ENCODE measurements around the gene TEX29.

Gene TEX29

GRCh38 chr13:111344471-111345191, 24.2 kb downstream of the TEX29 start:
- H3K79me2 ChIP-seq (ENCODE audit: control insufficient read depth, insufficient read depth, low read length, unreplicated experiment), result no peaks in the 10 kb centered on the region
- H3K36me3 ChIP-seq (ENCODE audit: insufficient read depth, low read length), result no peaks in the 10 kb centered on the region
- H3K27ac ChIP-seq (ENCODE audit: low read depth, low read length), result no peak overlapping the region
- H3K4me1 ChIP-seq (ENCODE audit: control insufficient read depth, insufficient read depth, low read length, unreplicated experiment), result no peaks in the 10 kb centered on the region
- no peak overlapping the region for H3K4me3 ChIP-seq (ENCODE audit: low read depth, low read length)
- no peaks in the 10 kb centered on the region for H3K27me3 ChIP-seq (ENCODE audit: insufficient read depth, low read length)
- no peak overlapping the region for H2AFZ ChIP-seq (ENCODE audit: low read length, unreplicated experiment)

DNA sequence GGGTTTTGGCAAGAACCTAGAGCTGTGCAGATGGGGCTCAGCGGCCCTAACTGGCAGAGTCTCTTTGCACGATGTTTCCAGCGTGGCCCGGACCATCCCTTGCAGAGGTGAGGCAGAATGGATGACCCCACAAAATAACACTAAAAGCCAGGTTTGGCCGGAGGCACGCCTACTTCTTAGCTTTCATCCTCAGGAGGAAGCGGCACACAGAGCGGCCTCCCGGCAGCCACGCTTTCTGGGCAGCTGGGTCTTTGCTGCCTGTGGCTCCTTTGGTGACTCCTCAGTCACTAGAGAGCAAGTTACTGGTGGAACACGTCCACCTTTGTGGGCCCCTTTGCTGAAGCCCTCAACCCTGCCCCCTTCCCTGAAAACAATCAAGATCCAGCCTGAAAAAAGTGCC, 25.2 kb downstream of the TEX29 start:
- Histone ChIP-seq H3K4me3 (ENCODE audit: low read depth, low read length) (no peak overlapping the region), H3K27ac (ENCODE audit: low read depth, low read length) (no peak overlapping the region), H3K36me3 (ENCODE audit: insufficient read depth, low read length) (no peaks in the 10 kb centered on the region), H3K79me2 (ENCODE audit: control insufficient read depth, insufficient read depth, low read length, unreplicated experiment) (no peaks in the 10 kb centered on the region), H3K4me1 (ENCODE audit: control insufficient read depth, insufficient read depth, low read length, unreplicated experiment) (no peaks in the 10 kb centered on the region), H2AFZ (ENCODE audit: low read length, unreplicated experiment) (no peak overlapping the region), H3K27me3 (ENCODE audit: insufficient read depth, low read length) (no peaks in the 10 kb centered on the region)

- Histone ChIP-seq H3K27me3 (ENCODE audit: insufficient read depth, low read length) (no peaks in the 10 kb centered on the region), H3K79me2 (ENCODE audit: control insufficient read depth, insufficient read depth, low read length, unreplicated experiment) (no peaks in the 10 kb centered on the region), H2AFZ (ENCODE audit: low read length, unreplicated experiment) (no peak overlapping the region), H3K4me1 (ENCODE audit: control insufficient read depth, insufficient read depth, low read length, unreplicated experiment) (no peaks in the 10 kb centered on the region), H3K36me3 (ENCODE audit: insufficient read depth, low read length) (no peaks in the 10 kb centered on the region), H3K27ac (ENCODE audit: low read depth, low read length) (no peak overlapping the region), H3K4me3 (ENCODE audit: low read depth, low read length) (no peak overlapping the region)
These were observed 25.7 kb downstream of the TEX29 start for GRCh38 chr13:111346101-111346680.

DNA sequence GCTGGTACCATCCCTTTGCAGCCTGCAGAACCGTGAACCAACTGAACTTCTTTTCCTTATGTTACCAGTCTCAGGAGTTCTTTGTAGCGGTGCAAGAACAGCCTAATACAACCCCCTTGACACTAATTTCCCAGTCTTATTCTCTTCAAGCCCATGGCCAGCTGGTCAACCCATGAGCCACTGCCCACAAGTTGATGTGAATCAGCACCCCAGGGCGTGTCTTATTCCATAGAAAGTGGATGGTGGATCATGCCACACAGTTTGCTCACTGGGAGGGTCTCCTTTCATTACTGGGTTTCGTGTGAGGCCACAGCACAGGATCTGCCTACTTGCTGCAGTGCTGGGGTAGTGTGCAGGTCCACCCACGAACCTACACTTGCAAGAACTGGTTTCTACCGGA, 27.0 kb downstream of the TEX29 start:
- H3K4me3 ChIP-seq (ENCODE audit: low read depth, low read length), result no peak overlapping the region
- H2AFZ ChIP-seq (ENCODE audit: low read length, unreplicated experiment), result no peak overlapping the region
- no peaks in the 10 kb centered on the region for H3K4me1 ChIP-seq (ENCODE audit: control insufficient read depth, insufficient read depth, low read length, unreplicated experiment)
- no peaks in the 10 kb centered on the region for H3K27me3 ChIP-seq (ENCODE audit: insufficient read depth, low read length)
- H3K27ac ChIP-seq (ENCODE audit: low read depth, low read length), result no peak overlapping the region
- no peaks in the 10 kb centered on the region for H3K79me2 ChIP-seq (ENCODE audit: control insufficient read depth, insufficient read depth, low read length, unreplicated experiment)
- H3K36me3 ChIP-seq (ENCODE audit: insufficient read depth, low read length), result no peaks in the 10 kb centered on the region

DNA sequence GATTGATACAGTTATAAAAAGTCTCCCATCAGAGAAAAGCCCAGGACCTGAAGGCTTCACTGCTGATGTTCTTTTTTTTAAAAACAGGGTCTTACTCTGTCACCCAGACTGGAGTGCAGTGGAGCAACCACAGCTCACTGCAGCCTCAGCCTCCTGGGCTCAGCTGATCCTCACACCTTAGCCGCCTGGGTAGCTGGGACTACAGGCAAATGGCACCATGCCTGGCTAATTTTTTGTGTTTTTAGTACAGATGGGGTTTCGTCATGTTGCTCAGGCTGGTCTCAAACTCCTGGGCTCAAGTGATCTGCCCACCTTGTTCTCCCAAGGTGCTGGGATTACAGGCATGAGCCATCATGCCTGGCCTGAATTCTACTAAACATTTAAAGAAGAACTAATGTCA, 33.1 kb downstream of the TEX29 start:
- Histone ChIP-seq H3K79me2 (ENCODE audit: control insufficient read depth, insufficient read depth, low read length, unreplicated experiment) (no peaks in the 10 kb centered on the region), H3K36me3 (ENCODE audit: insufficient read depth, low read length) (no peaks in the 10 kb centered on the region), H2AFZ (ENCODE audit: low read length, unreplicated experiment) (no peak overlapping the region), H3K27ac (ENCODE audit: low read depth, low read length) (no peak overlapping the region), H3K27me3 (ENCODE audit: insufficient read depth, low read length) (peaks cover 12% of the 10 kb centered on the region), H3K4me1 (ENCODE audit: control insufficient read depth, insufficient read depth, low read length, unreplicated experiment) (no peaks in the 10 kb centered on the region), H3K4me3 (ENCODE audit: low read depth, low read length) (no peak overlapping the region)

DNA sequence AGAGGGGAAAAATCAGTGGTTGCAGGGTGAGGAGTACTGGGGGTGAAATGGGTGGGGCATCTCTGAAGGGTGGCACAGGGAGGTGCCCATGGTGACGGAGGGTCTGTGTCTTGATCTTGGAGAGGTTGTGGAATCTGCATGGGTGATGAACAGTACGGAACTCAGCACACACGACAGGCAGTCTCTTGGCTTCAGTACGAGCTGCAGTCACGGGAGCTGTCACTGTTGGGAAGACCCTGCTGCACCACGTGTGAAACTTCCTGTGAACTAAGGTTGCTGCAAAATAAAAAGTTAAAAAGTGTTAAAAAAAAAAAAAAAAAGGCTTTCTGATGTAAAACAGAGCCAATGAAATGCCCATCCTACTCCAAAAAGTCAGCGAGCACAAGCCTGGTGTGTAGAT, 34.3 kb downstream of the TEX29 start:
- Histone ChIP-seq H3K4me1 (ENCODE audit: control insufficient read depth, insufficient read depth, low read length, unreplicated experiment) (no peaks in the 10 kb centered on the region), H2AFZ (ENCODE audit: low read length, unreplicated experiment) (no peak overlapping the region), H3K36me3 (ENCODE audit: insufficient read depth, low read length) (no peaks in the 10 kb centered on the region), H3K27me3 (ENCODE audit: insufficient read depth, low read length) (peaks cover 12% of the 10 kb centered on the region), H3K4me3 (ENCODE audit: low read depth, low read length) (no peak overlapping the region), H3K79me2 (ENCODE audit: control insufficient read depth, insufficient read depth, low read length, unreplicated experiment) (no peaks in the 10 kb centered on the region), H3K27ac (ENCODE audit: low read depth, low read length) (no peak overlapping the region)

DNA sequence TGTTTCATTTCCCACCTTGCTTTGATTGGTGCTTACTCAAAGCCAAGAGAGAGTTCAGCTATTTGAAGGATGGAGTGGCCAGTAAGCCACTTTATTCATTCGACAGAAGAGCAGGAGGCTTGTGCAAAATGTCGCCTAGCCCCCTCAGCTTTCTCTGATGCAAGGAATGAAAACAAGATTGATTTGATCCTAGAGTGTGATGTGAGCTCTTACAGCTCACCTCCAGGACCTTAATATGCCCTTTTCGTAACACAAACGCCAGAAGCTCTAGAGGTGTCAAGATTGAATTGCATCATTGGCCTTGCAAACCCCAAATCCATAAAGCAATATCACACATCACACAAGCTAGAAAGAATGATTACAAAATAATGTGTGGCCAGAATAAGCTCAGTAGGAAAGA, 36.4 kb downstream of the TEX29 start:
- peaks cover 12% of the 10 kb centered on the region for H3K27me3 ChIP-seq (ENCODE audit: insufficient read depth, low read length)
- no peaks in the 10 kb centered on the region for H3K79me2 ChIP-seq (ENCODE audit: control insufficient read depth, insufficient read depth, low read length, unreplicated experiment)
- H3K27ac ChIP-seq (ENCODE audit: low read depth, low read length), result no peak overlapping the region
- no peak overlapping the region for H2AFZ ChIP-seq (ENCODE audit: low read length, unreplicated experiment)
- no peaks in the 10 kb centered on the region for H3K36me3 ChIP-seq (ENCODE audit: insufficient read depth, low read length)
- H3K4me1 ChIP-seq (ENCODE audit: control insufficient read depth, insufficient read depth, low read length, unreplicated experiment), result no peaks in the 10 kb centered on the region
- H3K4me3 ChIP-seq (ENCODE audit: low read depth, low read length), result no peak overlapping the region

DNA sequence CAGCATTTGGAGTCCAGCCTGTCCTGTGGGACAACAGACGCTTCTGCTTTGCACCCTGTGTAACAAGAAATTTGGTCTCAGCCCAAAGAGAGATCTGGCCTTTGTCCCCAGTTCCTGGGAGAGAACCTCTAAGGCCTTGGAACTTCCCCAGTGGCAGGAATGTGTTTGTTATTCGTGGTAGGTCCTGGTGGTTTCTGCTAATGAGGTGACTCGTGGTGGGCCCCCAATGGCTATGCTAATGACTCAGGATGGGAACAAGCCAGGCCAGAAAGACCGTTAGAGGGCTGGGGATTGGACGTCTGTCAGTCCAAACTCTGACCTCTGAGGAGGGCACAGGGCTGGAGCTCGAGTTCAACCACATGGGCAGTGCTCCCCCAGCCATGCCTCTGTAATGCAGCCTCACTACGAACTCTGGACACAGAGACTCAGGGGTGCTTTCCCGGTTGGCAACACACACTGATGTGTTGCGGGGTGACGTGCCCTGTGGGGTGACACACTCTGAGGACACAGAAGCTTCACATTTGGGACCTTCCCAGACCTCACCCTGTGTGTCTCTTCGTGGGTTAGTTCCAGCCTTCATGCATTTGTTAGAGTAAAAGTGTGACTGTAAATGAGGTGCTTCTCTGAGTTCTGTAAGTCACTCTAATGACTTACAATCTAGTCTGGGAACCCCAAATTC, 38.9 kb downstream of the TEX29 start:
- H3K79me2 ChIP-seq (ENCODE audit: control insufficient read depth, insufficient read depth, low read length, unreplicated experiment), result no peaks in the 10 kb centered on the region
- no peak overlapping the region for H2AFZ ChIP-seq (ENCODE audit: low read length, unreplicated experiment)
- H3K36me3 ChIP-seq (ENCODE audit: insufficient read depth, low read length), result no peaks in the 10 kb centered on the region
- H3K27me3 ChIP-seq (ENCODE audit: insufficient read depth, low read length), result peaks cover 12% of the 10 kb centered on the region
- H3K27ac ChIP-seq (ENCODE audit: low read depth, low read length), result no peak overlapping the region
- H3K4me1 ChIP-seq (ENCODE audit: control insufficient read depth, insufficient read depth, low read length, unreplicated experiment), result no peaks in the 10 kb centered on the region
- H3K4me3 ChIP-seq (ENCODE audit: low read depth, low read length), result no peak overlapping the region

DNA sequence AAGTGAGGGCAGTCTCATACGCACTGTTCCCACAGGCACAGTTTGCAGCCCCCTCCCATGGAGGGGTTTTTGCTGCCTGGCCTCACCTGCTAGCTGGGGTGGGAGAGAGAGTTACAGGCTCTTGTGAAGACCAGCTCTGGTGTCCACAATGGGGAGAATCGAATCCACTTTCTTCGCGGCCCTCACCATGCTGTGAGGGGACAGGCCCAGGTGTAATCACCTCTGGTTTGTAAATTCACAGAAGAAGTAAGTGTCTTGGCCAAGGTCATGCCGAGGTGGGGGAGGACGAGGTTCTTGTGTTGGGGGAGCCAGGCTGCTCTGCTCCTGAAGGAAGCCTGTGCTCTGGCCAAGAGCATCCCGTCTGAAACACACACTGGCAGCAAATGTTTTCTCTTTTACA, 39.5 kb downstream of the TEX29 start:
- H2AFZ ChIP-seq (ENCODE audit: low read length, unreplicated experiment), result no peak overlapping the region
- H3K79me2 ChIP-seq (ENCODE audit: control insufficient read depth, insufficient read depth, low read length, unreplicated experiment), result no peaks in the 10 kb centered on the region
- H3K36me3 ChIP-seq (ENCODE audit: insufficient read depth, low read length), result no peaks in the 10 kb centered on the region
- peaks cover 12% of the 10 kb centered on the region for H3K27me3 ChIP-seq (ENCODE audit: insufficient read depth, low read length)
- H3K4me3 ChIP-seq (ENCODE audit: low read depth, low read length), result no peak overlapping the region
- H3K27ac ChIP-seq (ENCODE audit: low read depth, low read length), result no peak overlapping the region
- H3K4me1 ChIP-seq (ENCODE audit: control insufficient read depth, insufficient read depth, low read length, unreplicated experiment), result no peaks in the 10 kb centered on the region

- Histone ChIP-seq H3K79me2 (ENCODE audit: control insufficient read depth, insufficient read depth, low read length, unreplicated experiment) (no peaks in the 10 kb centered on the region), H3K4me1 (ENCODE audit: control insufficient read depth, insufficient read depth, low read length, unreplicated experiment) (no peaks in the 10 kb centered on the region), H3K4me3 (ENCODE audit: low read depth, low read length) (no peak overlapping the region), H3K36me3 (ENCODE audit: insufficient read depth, low read length) (no peaks in the 10 kb centered on the region), H2AFZ (ENCODE audit: low read length, unreplicated experiment) (no peak overlapping the region), H3K27me3 (ENCODE audit: insufficient read depth, low read length) (peaks cover 12% of the 10 kb centered on the region), H3K27ac (ENCODE audit: low read depth, low read length) (no peak overlapping the region)
These were observed 40.0 kb downstream of the TEX29 start for GRCh38 chr13:111360452-111360851.
